NCI-H69 (cell line): Measurements from ENCODE around the gene TECR.

Source experiments
- DNase-seq: peaks from one replicate; lab custom pipeline; 2025; lab: John Stamatoyannopoulos, UW

Gene TECR

DNA sequence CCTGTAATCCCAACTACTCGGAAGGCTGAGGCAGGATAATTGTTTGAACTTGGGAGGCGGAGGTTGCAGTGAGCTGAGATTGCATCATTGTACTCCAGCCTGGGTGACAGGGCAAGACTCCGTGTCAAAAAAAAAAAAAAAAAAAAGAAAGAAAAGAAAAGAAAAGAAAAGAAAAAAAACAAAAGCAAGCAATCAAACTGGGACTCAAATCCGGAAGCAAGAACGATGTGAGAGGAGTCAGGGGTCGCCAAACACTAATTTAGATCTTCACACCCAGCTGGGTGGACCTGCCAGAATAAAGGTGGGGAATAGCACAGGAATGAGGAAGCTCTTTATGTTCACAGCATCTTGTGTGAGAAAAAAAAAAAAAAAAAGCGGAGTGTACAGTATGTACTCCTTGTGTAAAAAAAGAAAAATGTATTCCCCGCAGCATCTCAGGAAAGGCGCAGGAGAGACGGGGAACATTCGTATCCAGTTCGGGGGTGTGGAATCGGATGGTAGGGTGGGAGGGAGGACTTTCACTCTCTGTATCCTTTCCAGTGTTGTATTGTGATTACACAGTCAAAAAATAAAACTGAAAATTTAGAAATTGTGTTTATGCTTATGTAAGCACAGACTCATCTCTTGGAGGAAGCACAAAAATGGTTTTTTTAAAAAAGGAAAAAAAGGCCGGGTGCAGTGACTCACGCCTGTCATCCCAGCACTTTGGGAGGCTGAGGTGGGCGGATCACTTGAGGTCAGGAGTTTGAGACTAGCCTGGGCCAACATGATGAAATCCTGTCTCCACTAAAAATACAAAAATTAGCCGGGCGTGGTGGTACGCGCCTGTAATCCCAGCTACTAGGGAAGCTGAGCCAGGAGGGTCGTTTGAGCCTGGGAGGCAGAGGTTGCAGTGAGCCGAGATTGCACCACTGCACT, 18.8 kb upstream of the TECR start:
- DNase-seq: no peak

DNA sequence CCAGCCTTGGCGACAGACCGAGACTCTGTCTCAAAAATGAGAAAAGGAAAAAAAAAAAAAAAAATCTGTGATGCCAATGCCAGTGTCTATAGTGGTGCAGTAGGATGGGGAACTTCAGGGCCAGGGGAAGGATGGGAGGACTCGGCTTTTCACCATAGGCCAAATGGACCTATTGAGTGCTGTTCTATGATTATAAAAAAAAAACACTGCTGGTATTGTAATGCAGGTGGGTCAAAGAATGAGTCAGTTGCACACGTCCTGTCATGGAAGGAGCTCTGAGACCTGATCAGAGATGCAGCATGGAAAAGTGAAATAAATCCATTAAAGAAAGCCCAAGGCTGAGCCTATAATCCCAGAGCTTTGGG, 18.2 kb upstream of the TECR start:
- DNase-seq: no peak

DNA sequence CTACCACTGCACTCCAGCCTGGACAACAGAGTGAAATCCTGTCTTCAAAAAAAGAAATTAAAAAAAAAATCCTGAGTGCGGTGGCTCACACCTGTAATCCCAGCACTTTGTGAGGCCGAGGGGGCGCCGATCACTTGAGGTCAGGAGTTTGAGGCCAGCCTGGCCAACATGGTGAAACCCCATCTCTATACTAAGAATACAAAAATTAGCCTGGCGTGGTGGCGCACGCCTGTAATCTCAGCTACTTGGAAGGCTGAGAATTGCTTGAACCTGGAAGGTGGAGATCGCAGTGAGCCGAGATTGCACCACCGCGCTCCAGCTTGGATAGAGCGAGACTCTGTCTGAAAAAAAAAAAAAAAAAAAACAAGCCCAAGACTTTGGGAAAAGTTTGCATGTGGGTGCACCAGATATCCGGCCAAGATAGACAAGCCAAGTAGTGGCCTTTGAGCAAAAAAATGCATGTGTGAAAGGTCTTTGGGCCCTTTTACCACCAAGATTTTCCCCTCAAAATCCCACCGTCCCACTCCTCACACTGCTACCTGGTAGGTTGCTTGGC, 16.9 kb upstream of the TECR start:
- no peak for DNase-seq

DNA sequence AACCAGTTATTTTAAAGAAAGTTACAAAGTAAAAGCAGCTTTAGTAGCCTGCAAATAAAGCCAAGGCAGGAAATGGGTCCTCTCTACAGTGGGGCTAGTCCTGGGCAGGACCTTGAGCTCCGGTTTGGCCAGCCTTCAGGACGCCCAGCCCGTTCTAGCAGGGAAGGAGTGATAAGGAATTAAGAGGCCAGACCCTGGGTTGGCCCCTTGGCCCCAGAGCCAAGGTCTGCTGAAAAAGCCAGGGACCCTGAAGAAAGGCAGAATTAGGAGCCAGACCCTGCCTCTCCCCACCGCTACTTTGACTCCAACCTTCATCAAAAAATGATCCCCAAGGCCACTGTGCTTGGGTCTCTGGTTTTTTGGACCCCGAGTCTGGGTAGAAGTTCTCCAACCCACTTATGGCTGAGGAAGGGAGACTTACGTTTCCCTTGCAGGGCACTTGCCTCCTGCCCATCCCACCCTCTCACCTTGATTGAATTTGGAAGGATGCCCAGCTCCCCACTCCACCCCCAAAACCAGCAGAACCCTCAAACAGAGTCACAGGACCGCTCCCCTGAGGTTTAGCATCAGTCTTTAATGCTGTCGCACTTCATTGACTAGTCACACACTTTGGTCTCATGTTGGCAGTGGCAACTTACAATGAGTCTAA, 15.1 kb upstream of the TECR start:
- no peak for DNase-seq

DNA sequence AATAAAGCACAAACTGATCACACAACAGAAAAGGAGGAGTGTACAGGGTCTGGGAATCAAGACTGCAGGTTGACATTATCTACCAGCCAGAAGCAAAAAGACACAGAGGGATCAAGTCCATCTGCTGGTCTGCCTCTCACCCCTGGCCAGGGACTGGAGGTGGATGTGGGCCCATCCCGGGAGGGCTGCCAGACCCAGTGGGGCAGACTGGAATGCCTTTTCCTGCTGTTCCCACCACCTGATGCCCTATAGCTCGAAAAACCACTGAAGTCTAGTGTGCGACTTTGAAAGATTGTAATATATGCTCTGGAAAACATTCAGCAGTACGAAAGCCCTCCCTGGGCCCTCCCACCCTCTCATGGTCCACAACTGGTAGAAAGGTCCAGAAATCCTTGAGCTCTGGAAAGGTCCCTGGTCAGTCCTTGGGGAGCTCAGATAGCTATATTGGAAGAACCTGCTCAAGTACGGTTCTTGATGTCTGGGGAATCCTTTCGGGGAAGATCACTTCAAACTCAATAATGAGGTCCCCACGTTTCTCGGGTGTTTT, 13.8 kb upstream of the TECR start:
- DNase-seq: no peak

DNA sequence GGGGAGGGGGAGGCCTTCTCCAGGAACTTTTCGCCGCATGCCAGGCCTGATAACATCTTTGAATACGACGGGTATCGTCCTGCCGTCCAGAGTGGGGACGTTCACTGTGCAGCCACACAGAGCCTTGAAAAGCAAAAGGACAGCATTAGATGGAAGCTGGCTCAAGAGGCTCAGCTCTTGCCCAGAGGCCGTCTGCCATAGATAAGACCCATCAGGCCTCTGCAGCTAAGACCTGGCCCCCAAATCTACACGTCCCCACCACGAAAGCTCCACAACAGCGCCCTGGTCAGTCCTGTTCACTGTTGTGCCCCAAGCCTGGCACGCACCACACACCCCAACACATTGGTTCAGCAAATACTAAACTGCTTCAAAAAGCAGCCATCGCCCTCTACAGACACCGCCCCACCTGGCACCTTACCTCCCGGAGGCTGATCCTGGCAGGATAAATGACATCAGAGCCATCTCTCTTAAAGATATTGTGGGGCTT, 13.3 kb upstream of the TECR start:
- no peak for DNase-seq

DNA sequence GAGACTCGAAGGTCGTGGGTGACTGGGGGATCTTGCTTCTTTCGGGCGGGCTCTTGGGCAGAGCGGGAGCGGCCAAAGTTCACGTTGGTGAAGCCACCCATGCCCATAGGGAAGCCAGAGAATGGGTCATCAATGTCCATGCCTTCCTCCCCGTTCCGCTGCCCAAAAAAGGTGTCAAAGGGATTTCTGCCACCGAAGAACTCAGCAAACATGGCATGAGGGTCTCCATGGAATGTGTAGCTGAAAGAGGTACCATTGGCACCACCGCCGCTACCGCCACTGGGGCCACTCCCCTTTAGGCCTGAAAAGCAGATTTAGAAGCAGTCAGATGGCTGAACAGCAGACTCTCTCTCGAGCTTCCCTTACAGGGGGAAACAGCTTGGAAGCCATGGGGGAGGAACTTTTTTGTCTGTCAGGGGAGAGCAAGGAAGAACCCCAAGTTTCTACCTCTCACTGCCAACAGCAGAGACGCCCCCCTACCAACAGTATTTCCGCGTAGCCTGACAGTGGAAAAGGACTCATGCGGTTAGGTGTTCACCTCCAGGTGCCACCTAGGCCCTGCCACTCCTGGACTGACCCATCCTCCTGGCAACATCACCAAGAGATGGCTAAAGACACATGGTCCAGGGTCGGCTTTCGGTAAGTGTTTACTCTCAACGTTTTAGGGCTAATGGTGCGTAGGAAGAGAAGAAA, 12.5 kb upstream of the TECR start:
- DNase-seq: peak; percentile 31

DNA sequence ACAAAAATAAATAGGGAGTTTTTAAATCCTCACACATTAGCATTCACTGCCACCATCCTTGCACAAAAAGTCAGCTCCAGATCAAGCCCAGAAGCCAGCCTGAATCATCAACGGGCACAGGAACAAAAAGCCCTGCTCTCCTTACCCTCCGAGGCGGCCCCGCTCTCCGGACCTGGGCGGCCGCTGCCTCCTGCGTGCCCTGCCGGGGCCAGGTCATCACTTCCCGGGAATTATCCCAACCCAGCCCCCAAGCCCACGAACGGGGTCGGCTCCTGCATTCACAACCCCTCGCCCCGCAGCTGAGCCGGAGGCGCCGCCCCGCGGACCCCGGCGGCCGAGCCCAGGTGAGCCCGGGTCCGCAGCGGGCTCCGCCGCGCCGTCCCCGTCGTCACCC, 12.0 kb upstream of the TECR start:
- no peak for DNase-seq

DNA sequence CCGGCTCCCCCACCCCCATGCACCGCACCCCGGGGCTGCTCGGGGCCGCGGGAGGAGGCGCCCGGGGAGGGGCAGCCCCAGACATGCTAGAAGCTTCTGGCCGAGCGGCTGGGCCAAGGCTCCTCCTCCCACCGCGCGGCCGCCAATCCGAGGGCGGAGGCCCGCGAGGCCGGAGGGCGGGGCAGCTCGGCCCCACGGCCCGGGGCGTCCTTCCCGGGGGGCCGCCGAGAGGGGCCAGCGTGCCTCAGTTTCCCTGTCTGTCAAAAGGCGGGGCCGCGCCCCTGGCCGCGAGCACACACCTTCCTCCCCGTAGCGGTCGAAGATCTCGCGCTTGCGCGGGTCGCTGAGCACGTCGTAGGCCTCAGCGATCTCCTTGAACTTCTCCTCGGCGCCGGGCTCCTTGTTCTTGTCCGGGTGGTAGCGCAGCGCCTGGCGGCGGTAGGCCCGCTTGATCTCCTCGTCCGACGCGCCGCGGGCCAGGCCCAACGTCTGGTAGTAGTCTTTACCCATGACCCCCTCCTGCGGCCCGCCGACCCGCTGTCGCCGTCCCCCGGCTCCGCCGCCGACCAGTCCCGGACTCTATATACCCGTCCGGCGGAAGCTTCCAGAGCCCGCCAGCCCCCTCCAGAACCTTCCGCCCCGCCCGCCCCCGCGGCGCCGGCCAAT, 11.4 kb upstream of the TECR start, which contains the start of gene DNAJB1:
TSS of gene DNAJB1 (minus strand) at position 558 of the 666 bp plus-strand sequence. CDS start at position 510, 48 bp downstream.
- DNase-seq: peak; percentile 85

DNA sequence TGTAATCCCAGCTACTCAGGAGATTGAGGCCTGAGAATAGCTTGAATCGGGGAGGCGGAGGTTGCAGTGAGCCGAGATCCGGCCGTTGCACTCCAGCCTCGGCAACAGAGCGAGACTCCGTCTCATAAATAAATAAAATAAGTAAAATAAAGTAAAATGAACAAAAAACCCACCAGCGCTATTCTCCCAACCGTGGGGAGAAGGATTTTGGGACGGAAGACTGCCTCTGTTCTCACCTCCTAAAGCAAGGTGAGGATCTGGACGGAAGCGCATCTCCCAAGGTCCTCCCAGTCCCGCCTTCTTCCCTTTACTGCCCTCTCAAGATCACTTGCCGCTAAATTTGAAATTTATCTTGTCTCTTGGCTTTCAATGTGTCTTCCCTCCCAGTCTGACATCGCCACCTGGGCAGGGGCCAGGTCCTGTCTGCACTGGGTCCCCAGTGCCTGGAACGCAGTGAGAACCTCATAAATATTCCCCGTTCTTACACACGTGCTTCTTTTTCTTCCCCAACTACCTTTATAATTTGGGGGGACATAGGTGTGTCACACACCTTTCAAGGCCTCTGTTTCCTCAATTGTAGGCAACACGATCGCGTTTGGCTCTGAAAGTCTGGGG, 10.0 kb upstream of the TECR start:
- no peak for DNase-seq

DNA sequence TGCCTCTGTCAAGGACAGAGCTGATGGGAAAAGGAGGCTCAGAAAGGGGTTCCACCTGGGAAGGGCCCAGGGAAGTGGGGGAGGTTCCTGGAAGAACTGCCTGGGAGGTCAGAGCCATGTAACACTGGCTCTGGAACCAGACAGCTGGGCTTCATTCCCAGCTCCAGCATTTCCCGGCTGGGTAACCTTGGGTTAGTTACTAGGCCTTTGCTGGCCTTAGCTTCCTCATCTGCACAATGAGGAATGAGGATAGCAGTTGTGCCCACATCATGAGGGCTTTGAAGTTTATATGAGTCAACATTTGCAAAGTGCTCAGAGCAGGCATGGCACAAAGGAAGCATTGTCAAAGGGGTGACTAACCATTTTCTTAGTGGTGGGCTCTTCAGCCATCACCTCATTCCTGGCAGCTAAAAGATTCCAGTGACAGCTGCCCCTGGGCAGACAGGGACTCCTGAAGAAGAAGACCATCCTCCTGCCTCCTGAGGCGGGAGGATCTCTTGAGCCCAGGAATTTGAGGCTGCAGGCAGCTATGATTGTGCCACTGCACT, 9.5 kb upstream of the TECR start:
- no peak for DNase-seq

DNA sequence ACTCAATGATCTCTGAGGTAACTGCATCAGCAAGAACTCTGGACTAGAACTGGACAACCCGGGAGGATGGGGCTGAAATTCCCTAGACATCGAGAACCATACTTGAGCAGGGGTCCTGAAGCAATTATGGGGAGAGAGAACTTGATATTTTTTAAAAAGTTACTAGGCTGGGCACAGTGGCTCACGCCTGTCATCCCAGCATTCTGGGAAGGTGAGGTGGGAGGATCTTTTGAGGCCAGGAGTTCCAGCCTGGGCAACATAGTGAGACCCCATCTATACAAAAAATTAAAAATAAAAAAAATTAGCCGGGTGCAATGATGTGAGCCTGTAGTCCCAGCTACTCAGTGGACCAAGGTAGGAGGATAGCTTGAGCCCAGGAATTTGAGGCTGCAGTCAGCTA, 8.9 kb upstream of the TECR start:
- no peak for DNase-seq

DNA sequence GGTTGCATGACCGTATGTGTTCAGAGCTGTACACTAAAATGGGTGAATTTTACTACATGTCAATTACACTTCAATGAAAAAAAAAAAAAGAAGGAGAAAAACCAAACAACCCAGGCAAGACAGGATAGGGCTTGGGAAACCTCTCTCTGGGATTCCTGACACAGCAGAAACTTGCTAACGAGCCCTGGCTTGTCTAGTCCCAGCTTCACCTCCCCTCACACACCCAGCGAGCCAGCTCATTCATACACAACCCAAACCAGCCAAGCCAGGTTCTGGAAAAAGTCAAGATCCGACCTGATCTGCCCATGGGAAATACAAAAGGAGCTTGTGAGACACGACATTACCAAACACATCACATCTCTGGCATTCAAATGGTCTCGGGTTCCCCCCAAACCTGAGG, 3.7 kb upstream of the TECR start:
- DNase-seq: no peak

DNA sequence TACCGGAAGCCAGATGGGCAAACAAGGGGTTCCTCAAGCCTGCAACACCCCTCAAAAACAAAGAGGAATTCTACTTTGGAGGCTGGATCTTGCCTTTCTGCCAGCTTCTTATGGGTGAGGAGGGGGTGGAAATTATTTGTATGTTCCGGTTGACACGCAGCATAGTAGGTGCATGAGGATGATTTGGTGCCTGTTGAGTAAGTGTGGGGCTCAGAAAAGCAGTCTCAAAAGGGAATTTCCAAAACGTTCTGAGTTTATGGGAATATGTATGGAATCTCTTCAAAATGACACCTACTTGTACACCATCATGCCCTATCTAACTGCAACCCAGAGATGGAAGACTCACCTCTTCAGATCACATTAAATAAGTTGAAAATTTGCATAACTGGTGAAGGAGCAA, 3.0 kb upstream of the TECR start:
- DNase-seq: no peak

DNA sequence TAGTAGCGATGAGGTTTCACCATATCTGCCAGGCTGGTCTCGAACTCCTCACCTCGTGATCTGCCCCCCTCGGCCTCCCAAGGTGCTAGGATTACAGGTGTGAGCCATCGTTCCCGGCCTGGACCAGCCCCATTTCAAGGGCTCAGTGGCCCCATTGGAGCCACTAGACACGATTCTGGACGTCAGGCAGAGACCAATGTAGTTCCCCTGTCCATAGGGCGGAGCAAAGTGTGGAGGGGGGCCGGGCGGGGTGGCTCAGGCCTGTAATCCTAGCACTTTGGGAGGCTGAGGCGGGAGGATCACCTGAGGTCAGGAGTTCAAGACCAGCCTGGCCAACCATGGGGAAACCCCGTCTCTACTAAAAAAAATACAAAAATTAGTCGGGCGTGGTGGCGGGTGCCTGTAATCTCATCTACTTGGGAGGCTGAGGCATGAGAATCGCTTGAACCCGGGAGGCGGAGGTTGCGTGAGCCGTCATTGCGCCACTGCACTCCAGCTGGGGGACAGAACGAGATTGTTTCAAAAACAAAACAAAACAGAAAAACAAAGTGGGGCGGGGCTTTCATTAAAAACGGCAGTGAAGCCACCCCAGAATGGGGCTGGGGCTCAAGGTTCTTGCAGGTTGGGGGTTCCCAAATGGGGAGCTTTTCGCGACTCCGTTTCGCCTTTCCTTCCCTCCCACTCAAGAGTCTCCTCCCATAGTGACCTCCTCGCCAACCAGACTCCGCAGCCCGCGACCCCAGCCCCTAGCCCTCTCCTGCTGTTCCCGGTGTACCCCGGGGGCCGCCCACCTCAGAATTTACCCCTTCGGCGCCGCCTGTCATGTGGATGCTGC, 758 bp upstream of the TECR start:
- DNase-seq: peak; percentile 18

DNA sequence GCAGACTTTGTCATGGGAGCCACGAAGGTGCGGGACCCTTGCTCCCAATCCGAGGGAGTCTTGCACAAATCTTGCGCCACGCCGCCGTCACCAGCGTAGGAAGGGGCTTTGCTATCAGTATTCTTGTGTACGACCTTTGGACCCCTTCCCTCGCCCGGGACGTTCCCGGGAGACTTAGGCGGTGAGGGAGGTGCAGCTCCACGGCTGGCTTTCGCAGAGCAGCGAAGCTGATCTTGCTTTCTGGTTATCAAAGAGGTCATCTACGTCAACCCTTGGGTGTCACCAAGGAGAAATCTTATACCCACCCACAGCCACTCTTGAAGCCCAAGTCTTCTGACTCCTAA, 583 bp downstream of the TECR start:
- DNase-seq: no peak

DNA sequence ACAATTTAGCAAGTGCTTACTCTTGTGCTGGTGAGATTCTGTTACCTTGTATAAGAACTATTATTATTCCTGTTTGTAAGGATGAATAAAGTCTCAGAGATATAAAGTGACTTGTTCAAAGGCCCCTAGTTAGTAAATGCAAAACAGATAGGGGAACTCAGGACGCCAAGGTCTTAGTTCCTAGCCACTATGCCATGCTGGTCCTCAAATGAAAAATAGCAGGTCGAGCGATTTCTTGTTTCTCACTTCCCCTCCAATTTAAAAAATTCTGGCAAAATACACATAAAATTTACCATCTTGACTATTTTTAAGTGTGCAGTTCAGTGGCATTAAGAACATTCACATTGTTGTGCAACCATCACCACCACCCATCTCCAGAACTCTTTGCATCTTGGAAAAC, 1.1 kb downstream of the TECR start:
- DNase-seq: no peak

DNA sequence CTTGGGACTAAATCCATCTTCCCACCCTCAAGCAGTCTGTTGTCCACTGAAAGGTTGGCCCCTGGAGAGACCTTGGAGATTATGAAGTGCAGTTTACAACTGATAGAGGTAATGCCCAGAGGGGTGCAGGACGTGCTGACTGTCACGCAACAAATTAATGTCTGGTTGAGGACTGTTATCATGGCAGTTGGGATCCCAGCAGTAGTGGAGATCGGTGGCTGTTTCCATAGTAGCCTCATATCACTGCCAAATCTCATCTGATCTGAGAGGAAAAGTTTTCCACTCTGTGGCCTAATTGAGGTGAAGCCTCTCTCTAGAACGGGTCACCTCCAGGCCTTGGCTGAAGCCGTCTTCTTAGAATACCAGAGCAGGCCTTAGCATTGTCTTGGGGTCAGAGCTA, 4.1 kb downstream of the TECR start:
- no peak for DNase-seq

DNA sequence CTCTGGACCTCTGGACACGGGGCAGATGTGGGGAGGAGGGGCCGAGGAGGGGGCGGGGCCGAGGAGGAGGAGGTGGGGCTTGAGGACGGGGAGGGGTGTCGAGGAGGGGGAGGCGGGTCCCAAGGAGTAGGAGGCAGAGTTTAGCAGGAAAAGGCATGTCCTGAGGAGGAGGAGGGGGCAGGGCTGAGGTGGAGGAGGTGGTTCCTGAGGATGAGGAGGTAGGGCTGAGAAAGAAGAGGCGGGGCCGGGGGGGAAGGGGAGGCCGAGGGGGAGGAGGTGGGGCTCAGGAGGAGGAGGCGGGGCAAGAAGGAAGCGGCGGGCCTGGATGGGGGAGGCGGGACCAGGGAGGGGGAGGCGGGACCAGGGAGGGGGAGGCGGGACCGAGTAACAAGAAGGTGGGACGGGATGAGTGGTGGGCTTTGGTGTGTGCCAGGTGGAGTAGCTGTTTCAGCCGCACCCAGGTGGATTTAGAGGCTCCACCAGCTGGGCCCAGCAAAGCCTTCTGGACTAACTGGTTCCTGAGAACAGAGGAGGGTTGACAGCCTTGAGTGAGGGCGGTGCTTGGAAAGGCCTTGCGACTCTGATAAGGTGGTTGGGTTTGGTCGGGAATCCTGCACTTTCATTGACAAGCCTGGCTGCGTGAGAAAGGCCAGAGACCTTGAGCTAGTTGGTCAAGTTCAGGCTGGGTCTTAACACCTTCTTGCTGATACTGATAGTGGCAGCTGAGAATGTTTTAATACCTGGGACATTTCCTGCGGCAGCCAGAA, 7.7 kb downstream of the TECR start:
- DNase-seq: peak; percentile 59
